Liver (tissue), 3 donors: ENCODE measurements around the gene PLEKHM2.

Experiments
- CTCF ChIP-seq: fragments of 150-350 bp; IDR thresholded peaks from 2 replicates; pipeline ENCODE4 v1.5.1; 2017; ENCODE audit warnings: improper control_type of control experiment, low read depth, low read length; ENCODE audit not compliant: missing input control
- EGR1 ChIP-seq, 2 donors: IDR thresholded peaks; 2 replicates each; pipeline ENCODE4 v1.6.1; 2016 to 2018; ENCODE audit warnings: antibody characterized with exemption in 2 of 2, low read depth in 2 of 2
- FOXA2 ChIP-seq: IDR thresholded peaks from 2 replicates; pipeline ENCODE4 v1.6.1; 2016; ENCODE audit warnings: antibody characterized with exemption
- MAX ChIP-seq: IDR thresholded peaks from 2 replicates; pipeline ENCODE4 v1.6.1; 2016; ENCODE audit warnings: antibody characterized with exemption
- RAD21 ChIP-seq, 2 donors: IDR thresholded peaks; 2 replicates each; pipeline ENCODE4 v1.6.1; 2016; ENCODE audit warnings: antibody characterized with exemption in 2 of 2, mild to moderate bottlenecking in 2 of 2
- REST ChIP-seq: IDR thresholded peaks from 2 replicates; pipeline ENCODE4 v1.6.1; 2016; ENCODE audit warnings: antibody characterized with exemption, mild to moderate bottlenecking
- SP1 ChIP-seq: IDR thresholded peaks from 2 replicates; pipeline ENCODE4 v1.6.1; 2018; ENCODE audit warnings: antibody characterized with exemption, mild to moderate bottlenecking
- TAF1 ChIP-seq: conservative IDR thresholded peaks from 2 replicates; pipeline ENCODE4 v1.6.1; 2016; ENCODE audit warnings: antibody characterized with exemption, mild to moderate bottlenecking
- YY1 ChIP-seq: IDR thresholded peaks from 2 replicates; pipeline ENCODE4 v1.6.1; 2016; ENCODE audit warnings: antibody characterized with exemption, mild to moderate bottlenecking
- TF ChIP-seq, protein P1 (sequence below): IDR thresholded peaks from 2 replicates; pipeline ENCODE4 v1.6.1; 2016; ENCODE audit warnings: antibody characterized with exemption
- donor health status: healthy.
- donor health status: healthy.

- TF ChIP-seq CTCF, result no peak
- TF ChIP-seq SP1, result no peak
- TF ChIP-seq YY1, result no peak
- no peak for TF ChIP-seq EGR1 (IDR thresholded peaks at IDR 0.05; ENCODE audit: low read depth in 2 of 2)
- no peak for TF ChIP-seq MAX
- TF ChIP-seq, protein P1, sequence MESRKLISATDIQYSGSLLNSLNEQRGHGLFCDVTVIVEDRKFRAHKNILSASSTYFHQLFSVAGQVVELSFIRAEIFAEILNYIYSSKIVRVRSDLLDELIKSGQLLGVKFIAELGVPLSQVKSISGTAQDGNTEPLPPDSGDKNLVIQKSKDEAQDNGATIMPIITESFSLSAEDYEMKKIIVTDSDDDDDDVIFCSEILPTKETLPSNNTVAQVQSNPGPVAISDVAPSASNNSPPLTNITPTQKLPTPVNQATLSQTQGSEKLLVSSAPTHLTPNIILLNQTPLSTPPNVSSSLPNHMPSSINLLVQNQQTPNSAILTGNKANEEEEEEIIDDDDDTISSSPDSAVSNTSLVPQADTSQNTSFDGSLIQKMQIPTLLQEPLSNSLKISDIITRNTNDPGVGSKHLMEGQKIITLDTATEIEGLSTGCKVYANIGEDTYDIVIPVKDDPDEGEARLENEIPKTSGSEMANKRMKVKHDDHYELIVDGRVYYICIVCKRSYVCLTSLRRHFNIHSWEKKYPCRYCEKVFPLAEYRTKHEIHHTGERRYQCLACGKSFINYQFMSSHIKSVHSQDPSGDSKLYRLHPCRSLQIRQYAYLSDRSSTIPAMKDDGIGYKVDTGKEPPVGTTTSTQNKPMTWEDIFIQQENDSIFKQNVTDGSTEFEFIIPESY, result no peak
- no peak for TF ChIP-seq FOXA2
- TF ChIP-seq RAD21 (IDR thresholded peaks at IDR 0.05), result no peak
- no peak for TF ChIP-seq TAF1
- no peak for TF ChIP-seq REST
Measured at GRCh38 chr1:15722411-15722810, 38.3 kb downstream of the PLEKHM2 start.
